Smooth muscle cell (in vitro differentiated cells): ENCODE data around the gene ABCC5. TPM values are rescaled to one million over a fixed set of nuclear protein-coding genes. Genes with fewer than 3 reads are reported as not detected.
"Not testable (repeated sequence)": the region's sequence is repeated elsewhere in the genome, so short reads cannot be mapped to it uniquely, and the experiment has no call there.

ENCODE experiments used
- DNase-seq: peaks from one replicate; lab custom pipeline; 2025; ENCODE audit not compliant: unreplicated experiment; lab: John Stamatoyannopoulos, UW
- H2AFZ ChIP-seq: fragments of 200-600 bp; sonication (generic); 2 replicates; pipeline ENCODE4 v1.6.0; 2016; ENCODE audit warnings: antibody characterized with exemption, low read depth, mild to moderate bottlenecking
- H3F3A ChIP-seq: fragments of 200-600 bp; sonication (generic); 2 replicates; pipeline ENCODE4 v1.6.0; 2017; ENCODE audit warnings: antibody characterized with exemption, low read depth
- H3K27ac ChIP-seq: fragments of 200-600 bp; sonication (generic); 2 replicates; pipeline ENCODE4 v1.5.1; 2016; ENCODE audit warnings: low read depth, mild to moderate bottlenecking
- H3K27me3 ChIP-seq: fragments of 200-600 bp; sonication (generic); 2 replicates; pipeline ENCODE4 v1.6.1; 2016; ENCODE audit warnings: low read depth, mild to moderate bottlenecking
- H3K36me3 ChIP-seq: fragments of 200-600 bp; sonication (generic); 2 replicates; pipeline ENCODE4 v1.5.1; 2016; ENCODE audit warnings: low read depth
- H3K4me1 ChIP-seq: fragments of 200-600 bp; sonication (generic); 2 replicates; pipeline ENCODE4 v1.5.1; 2016; ENCODE audit warnings: low read depth
- H3K4me2 ChIP-seq: fragments of 200-600 bp; sonication (generic); 2 replicates; pipeline ENCODE4 v1.6.0; 2016; ENCODE audit warnings: mild to moderate bottlenecking
- H3K4me3 ChIP-seq: fragments of 200-600 bp; sonication (generic); 2 replicates; pipeline ENCODE4 v1.5.1; 2016; ENCODE audit warnings: mild to moderate bottlenecking
- H3K79me2 ChIP-seq: fragments of 200-600 bp; sonication (generic); 2 replicates; pipeline ENCODE4 v1.6.0; 2016; ENCODE audit warnings: low read depth, mild to moderate bottlenecking
- H3K9ac ChIP-seq: fragments of 200-600 bp; sonication (generic); 2 replicates; pipeline ENCODE4 v1.6.0; 2016; ENCODE audit warnings: low read depth
- H3K9me3 ChIP-seq: fragments of 200-600 bp; sonication (generic); replicated peaks from 2 replicates; pipeline ENCODE4 v1.5.1; 2016; ENCODE audit warnings: low read depth
- H4K20me1 ChIP-seq: fragments of 200-600 bp; sonication (generic); 2 replicates; pipeline ENCODE4 v1.6.0; 2016; ENCODE audit warnings: low read depth
- WGBS: methylation state at CpG from one replicate; pipeline ENCODE4 v1.1.7; 2016; ENCODE audit warnings: low lambda C conversion rate; 5-methylcytosine and 5-hydroxymethylcytosine counted together
- polyA plus RNA-seq: library from polyadenylated mRNA; unstranded; fragments of >200 nt; fragmentation: Nextera tagmentation; extraction: Ambion mirVana; gene quantifications from 2 replicates; pipeline ENCODE4 v1.2.1, GENCODE V29; 2016
- total RNA-seq: library from RNA; depleted of rRNA; stranded (reverse); fragments of >200 nt; gene quantifications from 2 replicates; pipeline ENCODE4 v1.2.3, GENCODE V29; 2014
- TF ChIP-seq, protein P1 (sequence below): fragments of 200-600 bp; sonication (generic); IDR thresholded peaks from 2 replicates; pipeline ENCODE4 v1.5.1; 2017; ENCODE audit warnings: borderline replicate concordance, mild to moderate bottlenecking, antibody characterized with exemption; ENCODE audit not compliant: insufficient read depth, poor library complexity, severe bottlenecking

ABCC5 gene
- total and polyA plus RNA-seq, 2 experiments from 2014 or later = 18.2 to 20.0 TPM

DNA sequence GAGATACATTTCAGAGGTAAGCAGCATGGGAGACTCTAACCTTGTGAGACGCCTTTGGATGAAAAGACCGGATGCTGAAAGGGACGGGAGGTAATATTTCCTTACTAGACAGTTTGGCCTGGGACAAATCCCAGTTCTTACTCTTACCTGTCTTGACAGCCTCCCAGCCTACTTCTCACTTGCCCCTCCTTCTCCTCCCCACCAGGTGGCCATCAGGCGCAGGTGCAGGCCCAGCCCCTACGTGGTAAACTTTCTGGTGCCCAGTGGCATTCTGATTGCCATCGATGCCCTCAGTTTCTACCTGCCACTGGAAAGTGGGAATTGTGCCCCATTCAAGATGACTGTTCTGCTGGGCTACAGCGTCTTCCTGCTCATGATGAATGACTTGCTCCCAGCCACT is 20.1 kb upstream of the ABCC5 start:
- no peak overlapping the region for H3K27ac ChIP-seq
- H3K36me3 ChIP-seq = no peaks in the 10 kb centered on the region
- no peak overlapping the region for H3K4me3 ChIP-seq
- H3K4me1 ChIP-seq = no peaks in the 10 kb centered on the region
- peaks cover 13% of the 10 kb centered on the region for H3K27me3 ChIP-seq
- H3K9me3 ChIP-seq = no peaks in the 10 kb centered on the region
- H3F3A ChIP-seq = no peaks in the 10 kb centered on the region
- DNase-seq = no peak
- H4K20me1 ChIP-seq = no peaks in the 10 kb centered on the region
- TF ChIP-seq, protein P1, sequence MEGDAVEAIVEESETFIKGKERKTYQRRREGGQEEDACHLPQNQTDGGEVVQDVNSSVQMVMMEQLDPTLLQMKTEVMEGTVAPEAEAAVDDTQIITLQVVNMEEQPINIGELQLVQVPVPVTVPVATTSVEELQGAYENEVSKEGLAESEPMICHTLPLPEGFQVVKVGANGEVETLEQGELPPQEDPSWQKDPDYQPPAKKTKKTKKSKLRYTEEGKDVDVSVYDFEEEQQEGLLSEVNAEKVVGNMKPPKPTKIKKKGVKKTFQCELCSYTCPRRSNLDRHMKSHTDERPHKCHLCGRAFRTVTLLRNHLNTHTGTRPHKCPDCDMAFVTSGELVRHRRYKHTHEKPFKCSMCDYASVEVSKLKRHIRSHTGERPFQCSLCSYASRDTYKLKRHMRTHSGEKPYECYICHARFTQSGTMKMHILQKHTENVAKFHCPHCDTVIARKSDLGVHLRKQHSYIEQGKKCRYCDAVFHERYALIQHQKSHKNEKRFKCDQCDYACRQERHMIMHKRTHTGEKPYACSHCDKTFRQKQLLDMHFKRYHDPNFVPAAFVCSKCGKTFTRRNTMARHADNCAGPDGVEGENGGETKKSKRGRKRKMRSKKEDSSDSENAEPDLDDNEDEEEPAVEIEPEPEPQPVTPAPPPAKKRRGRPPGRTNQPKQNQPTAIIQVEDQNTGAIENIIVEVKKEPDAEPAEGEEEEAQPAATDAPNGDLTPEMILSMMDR = no peak
- WGBS = 73% methylated on average over 7 of the region's 7 CpGs
- H3K4me2 ChIP-seq = no peak overlapping the region
- no peak overlapping the region for H3K9ac ChIP-seq
- no peak overlapping the region for H2AFZ ChIP-seq
- no peaks in the 10 kb centered on the region for H3K79me2 ChIP-seq

GRCh38 chr3:184031187-184031792 is 13.6 kb upstream of the ABCC5 start, which contains the start of gene HTR3D:
Gene HTR3D (plus strand): TSS chr3:184031742. CDS start chr3:184031742, 0 bp downstream.
- Histone ChIP-seq H3K36me3 (no peaks in the 10 kb centered on the region), H3K4me2 (no peak within 1 kb of the TSS), H3K9me3 (no peaks in the 10 kb centered on the region), H2AFZ (no peak within 1 kb of the TSS), H3K4me3 (no peak within 1 kb of the TSS), H3K9ac (no peak within 1 kb of the TSS), H3K27ac (no peak within 1 kb of the TSS), H3F3A (no peaks in the 10 kb centered on the region), H3K79me2 (no peaks in the 10 kb centered on the region), H4K20me1 (no peaks in the 10 kb centered on the region), H3K27me3 (peaks cover 8% of the 10 kb centered on the region), H3K4me1 (no peaks in the 10 kb centered on the region)
- 79% methylated on average over 4 of the region's 4 CpGs for WGBS
- DNase-seq = no peak
- TF ChIP-seq, protein P1 = no peak

DNA sequence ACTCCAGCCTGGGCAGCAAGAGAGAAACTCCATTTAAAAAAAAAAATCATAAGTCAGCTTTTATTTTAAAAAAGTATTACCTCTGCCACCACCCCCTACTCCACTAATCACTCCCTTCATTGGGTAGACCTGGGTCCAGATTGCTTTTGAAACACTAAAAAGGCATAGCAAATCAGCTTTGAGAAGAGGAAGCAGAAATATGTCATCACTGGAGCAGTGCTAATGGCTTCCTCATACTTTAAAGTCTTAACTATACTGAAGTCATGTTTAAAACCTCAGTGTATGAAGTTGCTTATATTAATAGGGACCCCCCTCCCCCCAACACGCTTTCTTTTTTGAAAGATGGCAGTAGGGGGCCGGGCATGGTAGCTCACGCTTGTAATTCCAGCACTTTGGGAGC is 12.9 kb upstream of the ABCC5 start:
- peaks cover 8% of the 10 kb centered on the region for H3K27me3 ChIP-seq
- H3K9ac ChIP-seq = no peak overlapping the region
- no peaks in the 10 kb centered on the region for H3K79me2 ChIP-seq
- H3K4me3 ChIP-seq = no peak overlapping the region
- H3K27ac ChIP-seq = no peak overlapping the region
- 85% methylated on average over 3 of the region's 3 CpGs for WGBS
- no peaks in the 10 kb centered on the region for H3K9me3 ChIP-seq
- no peak overlapping the region for H3K4me2 ChIP-seq
- no peak overlapping the region for H2AFZ ChIP-seq
- no peak for DNase-seq
- no peaks in the 10 kb centered on the region for H3K36me3 ChIP-seq
- H3F3A ChIP-seq = no peaks in the 10 kb centered on the region
- TF ChIP-seq, protein P1 = no peak
- no peaks in the 10 kb centered on the region for H4K20me1 ChIP-seq
- H3K4me1 ChIP-seq = no peaks in the 10 kb centered on the region

GRCh38 chr3:184029443-184029842 is 11.8 kb upstream of the ABCC5 start:
- Histone ChIP-seq H3K4me1 (no peaks in the 10 kb centered on the region), H3K4me2 (no peak overlapping the region), H4K20me1 (no peaks in the 10 kb centered on the region), H3K79me2 (no peaks in the 10 kb centered on the region), H3K4me3 (no peak overlapping the region), H3K9me3 (no peaks in the 10 kb centered on the region), H3K27me3 (peaks cover 4% of the 10 kb centered on the region), H2AFZ (no peak overlapping the region), H3K9ac (no peak overlapping the region), H3F3A (no peaks in the 10 kb centered on the region), H3K27ac (no peak overlapping the region), H3K36me3 (no peaks in the 10 kb centered on the region)
- DNase-seq = no peak
- WGBS = 94% methylated on average over 2 of the region's 2 CpGs
- TF ChIP-seq, protein P1 = no peak

DNA sequence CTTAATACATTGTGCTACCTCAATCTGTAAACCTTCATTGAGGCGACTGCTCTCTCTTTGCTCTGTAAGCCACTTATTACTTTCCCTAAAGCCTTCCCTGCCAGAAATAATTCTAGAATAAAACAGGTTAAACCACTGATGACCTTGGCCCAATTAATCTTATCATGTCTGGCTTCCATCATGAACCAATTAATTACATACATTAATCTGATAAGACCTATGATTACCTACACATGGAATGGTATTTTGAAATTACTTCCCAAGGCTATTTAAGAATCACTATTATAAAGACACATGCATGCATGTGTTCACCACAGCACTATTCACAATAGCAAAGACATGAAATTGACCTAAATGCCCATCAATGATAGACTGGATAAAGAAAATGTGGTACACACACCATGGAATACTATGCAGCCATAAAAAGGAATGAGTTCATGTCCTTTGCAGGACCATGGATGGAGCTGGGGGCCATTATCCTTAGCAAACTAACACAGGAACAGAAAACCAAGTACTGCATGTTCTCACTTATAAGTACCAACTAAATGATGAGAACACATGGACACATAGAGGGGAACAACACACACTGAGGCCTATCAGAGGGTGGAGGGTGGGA is 10.7 kb upstream of the ABCC5 start:
- H3K9ac ChIP-seq, H2AFZ ChIP-seq, H3K27me3 ChIP-seq, H3K36me3 ChIP-seq, H3K9me3 ChIP-seq, H3F3A ChIP-seq, H4K20me1 ChIP-seq, DNase-seq, H3K4me1 ChIP-seq, H3K4me3 ChIP-seq, H3K27ac ChIP-seq, H3K79me2 ChIP-seq, H3K4me2 ChIP-seq: not testable (repeated sequence)
- 100% methylated on average over 1 of the region's 1 CpG for WGBS
